PC-3 (cell line): ENCODE measurements around the gene SGCG.

Experiments used
- CTCF ChIP-seq: fragments of 300-600 bp; sonication (generic); conservative IDR thresholded peaks from 2 replicates; pipeline ENCODE4 v1.5.1; 2017; ENCODE audit warnings: antibody characterized with exemption, low read depth, mild to moderate bottlenecking, low read length
- EZH2 ChIP-seq: fragments of 300-600 bp; sonication (generic); IDR thresholded peaks from one replicate; pipeline ENCODE4 v1.6.1; 2017; ENCODE audit warnings: antibody characterized with exemption, mild to moderate bottlenecking, low read length; ENCODE audit not compliant: unreplicated experiment
- EZH2phosphoT487 ChIP-seq: fragments of 300-600 bp; sonication (generic); IDR thresholded peaks from 2 replicates; pipeline ENCODE4 v1.6.1; 2018; ENCODE audit warnings: mild to moderate bottlenecking, antibody characterized with exemption, low read length, borderline replicate concordance

GRCh38 chr13:23147827-23148226 is 33.0 kb upstream of the SGCG start:
- TF ChIP-seq CTCF (no peak), EZH2 (no peak), EZH2phosphoT487 (no peak)
